ENCODE measurements around the gene KCNQ1. TPM values are rescaled to one million over a fixed set of nuclear protein-coding genes. Genes with fewer than 3 reads are reported as not detected.

Gene KCNQ1
- total RNA-seq, 1 experiment from 2014 or later: 9.2 TPM

- no peak overlapping the region for H3K27ac Mint-ChIP-seq (ENCODE audit: unreplicated experiment)
- H3K4me3 Mint-ChIP-seq (ENCODE audit: low read depth, unreplicated experiment): no peak overlapping the region
- no peaks in the 10 kb centered on the region for H3K9me3 Mint-ChIP-seq (ENCODE audit: low read depth, unreplicated experiment)
- no peak for TF ChIP-seq CTCF (IDR thresholded peaks at IDR 0.05; ENCODE audit: unreplicated experiment)
- DNase-seq: no peak
- H3K27me3 Mint-ChIP-seq (ENCODE audit: unreplicated experiment): peaks cover 27% of the 10 kb centered on the region
- intact Hi-C loops (cut with micrococcal nuclease; ENCODE audit: unreplicated experiment): no loop called here
- no peaks in the 10 kb centered on the region for H3K4me1 Mint-ChIP-seq (ENCODE audit: low read depth, unreplicated experiment)
- no peaks in the 10 kb centered on the region for H3K36me3 Mint-ChIP-seq (ENCODE audit: insufficient read depth, unreplicated experiment)
- CTCF ChIA-PET: no interaction called here
- BruUV-seq (replicated peaks): no TSS peak
Observed at GRCh38 chr11:2758751-2759150, 313.9 kb downstream of the KCNQ1 start.

GRCh38 chr11:2759228-2760195 lies 314.7 kb downstream of the KCNQ1 start:
- H3K27me3 Mint-ChIP-seq (ENCODE audit: unreplicated experiment): peaks cover 19% of the 10 kb centered on the region

GRCh38 chr11:2760196-2760871 lies 315.5 kb downstream of the KCNQ1 start:
- Mint-ChIP-seq H3K4me1 (ENCODE audit: low read depth, unreplicated experiment) (no peaks in the 10 kb centered on the region), H3K4me3 (ENCODE audit: low read depth, unreplicated experiment) (no peak overlapping the region), H3K36me3 (ENCODE audit: insufficient read depth, unreplicated experiment) (no peaks in the 10 kb centered on the region), H3K9me3 (ENCODE audit: low read depth, unreplicated experiment) (no peaks in the 10 kb centered on the region), H3K27ac (ENCODE audit: unreplicated experiment) (no peak overlapping the region), H3K27me3 (ENCODE audit: unreplicated experiment) (peaks cover 13% of the 10 kb centered on the region)
- intact Hi-C loops (cut with micrococcal nuclease; ENCODE audit: unreplicated experiment): no loop called here
- DNase-seq: no peak
- TF ChIP-seq CTCF (IDR thresholded peaks at IDR 0.05; ENCODE audit: unreplicated experiment): no peak
- BruUV-seq (replicated peaks): no TSS peak
- CTCF ChIA-PET: interaction anchor here (0.8 kb wide), 1 partner anchor 26 kb away, joined by 3 read pairs; no protein-coding TSS in a partner anchor

More at GRCh38 chr11:2759228-2760195, 314.7 kb downstream of the KCNQ1 start:
- Mint-ChIP-seq H3K36me3 (ENCODE audit: insufficient read depth, unreplicated experiment) (no peaks in the 10 kb centered on the region), H3K27ac (ENCODE audit: unreplicated experiment) (no peak overlapping the region), H3K4me1 (ENCODE audit: low read depth, unreplicated experiment) (no peaks in the 10 kb centered on the region), H3K9me3 (ENCODE audit: low read depth, unreplicated experiment) (no peaks in the 10 kb centered on the region), H3K4me3 (ENCODE audit: low read depth, unreplicated experiment) (no peak overlapping the region)
- intact Hi-C loops (cut with micrococcal nuclease; ENCODE audit: unreplicated experiment): no loop called here
- no peak for TF ChIP-seq CTCF (IDR thresholded peaks at IDR 0.05; ENCODE audit: unreplicated experiment)
- BruUV-seq (replicated peaks): no TSS peak
- CTCF ChIA-PET: no interaction called here
- DNase-seq: no peak

GRCh38 chr11:2761131-2762030 lies 316.6 kb downstream of the KCNQ1 start:
- Mint-ChIP-seq H3K27me3 (ENCODE audit: unreplicated experiment) (peaks cover 21% of the 10 kb centered on the region), H3K9me3 (ENCODE audit: low read depth, unreplicated experiment) (no peaks in the 10 kb centered on the region), H3K36me3 (ENCODE audit: insufficient read depth, unreplicated experiment) (no peaks in the 10 kb centered on the region), H3K4me3 (ENCODE audit: low read depth, unreplicated experiment) (no peak overlapping the region), H3K27ac (ENCODE audit: unreplicated experiment) (no peak overlapping the region), H3K4me1 (ENCODE audit: low read depth, unreplicated experiment) (no peaks in the 10 kb centered on the region)
- no peak for DNase-seq
- TF ChIP-seq CTCF (IDR thresholded peaks at IDR 0.05; ENCODE audit: unreplicated experiment): no peak
- CTCF ChIA-PET: interaction anchor here (0.8 kb wide), 1 partner anchor 25 kb away, joined by 3 read pairs; no protein-coding TSS in a partner anchor
- intact Hi-C loops (cut with micrococcal nuclease; ENCODE audit: unreplicated experiment): no loop called here
- BruUV-seq (replicated peaks): no TSS peak

Data from Calu3 (cell line).